Measurements from ENCODE around the gene GP1BA.
A peak's percentile ranks its signal among the peaks of the same experiment; 100 is the strongest.

GP1BA gene

DNA sequence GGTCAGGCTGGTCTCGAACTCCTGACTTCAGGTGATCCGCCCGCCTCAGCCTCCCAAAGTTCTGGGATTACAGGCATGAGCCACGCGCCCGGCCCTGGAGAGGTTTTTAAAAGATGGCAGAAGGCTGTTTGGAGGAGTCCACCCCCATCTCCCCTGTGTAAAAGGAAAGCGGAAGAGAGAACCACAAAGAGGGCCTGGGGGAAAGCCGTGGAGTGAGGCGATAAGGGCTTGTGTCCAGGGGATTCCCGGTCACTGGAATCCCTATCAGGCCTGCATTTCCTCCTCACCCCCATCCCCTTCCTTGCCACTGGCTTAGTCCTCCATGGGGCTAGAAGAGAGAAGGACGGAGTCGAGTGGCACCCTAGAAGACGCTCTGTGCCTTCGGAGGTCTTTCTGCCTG lies at the start of gene GP1BA:
TSS of gene GP1BA (plus strand) at position 315 of the 400 bp plus-strand sequence. CDS start 328 bp downstream, outside the sequence.
- no peak for DNase-seq

DNA sequence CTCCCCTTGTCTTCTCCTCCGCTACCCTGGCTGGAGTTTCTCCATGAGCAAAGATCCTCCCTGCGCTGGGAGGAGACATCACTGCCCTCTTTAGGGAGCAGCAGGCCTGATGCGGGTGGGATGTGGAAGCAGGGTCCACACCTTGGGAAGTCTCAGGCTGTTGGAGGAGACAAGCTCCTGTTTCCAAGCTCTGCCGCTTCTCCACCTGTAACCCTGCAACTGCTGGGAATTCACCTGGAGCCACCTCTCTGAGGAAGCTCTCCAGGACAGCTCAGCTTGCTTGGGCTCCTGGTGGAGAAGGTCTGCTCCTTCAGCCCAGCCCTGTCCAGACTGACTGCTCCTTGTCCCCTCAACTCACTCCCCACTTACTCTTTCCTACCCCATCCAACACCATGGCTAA lies 47.6 kb upstream of the GP1BA start:
- no peak for DNase-seq

DNA sequence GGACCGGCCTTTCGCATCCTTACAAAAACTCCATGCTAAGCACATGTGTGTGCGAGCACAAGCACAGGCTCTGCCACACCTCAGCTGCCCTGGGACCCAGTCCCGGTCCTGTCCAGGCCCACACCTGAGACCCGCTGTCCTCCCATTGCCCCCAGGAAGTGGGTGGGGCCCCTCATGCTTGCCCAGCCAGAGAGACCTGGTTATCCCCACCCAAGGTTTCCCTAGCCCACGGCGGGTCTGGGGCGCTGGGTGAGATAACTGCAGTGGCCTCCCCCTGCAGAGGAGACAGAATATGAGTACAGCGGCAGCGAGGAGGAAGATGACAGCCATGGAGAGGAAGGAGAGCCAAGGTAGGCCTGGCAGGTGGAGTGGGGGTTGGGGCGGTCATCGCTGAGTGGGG lies 45.2 kb upstream of the GP1BA start:
- no peak for DNase-seq

DNA sequence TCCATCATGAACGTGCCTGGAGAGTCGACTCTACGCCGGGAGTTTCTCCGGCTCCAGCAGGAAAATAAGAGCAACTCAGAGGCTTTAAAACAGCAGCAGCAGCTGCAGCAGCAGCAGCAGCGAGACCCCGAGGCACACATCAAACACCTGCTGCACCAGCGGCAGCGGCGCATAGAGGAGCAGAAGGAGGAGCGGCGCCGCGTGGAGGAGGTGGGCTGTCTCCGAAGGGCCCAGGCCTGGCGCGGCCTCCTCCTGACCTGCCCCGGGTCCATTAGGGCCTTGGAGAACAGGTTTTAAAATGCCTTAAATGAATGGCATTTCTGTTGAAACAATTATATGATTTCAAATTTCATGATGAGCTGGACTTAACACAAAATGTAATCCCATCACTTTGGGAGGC lies 44.5 kb upstream of the GP1BA start:
- DNase-seq, result no peak

DNA sequence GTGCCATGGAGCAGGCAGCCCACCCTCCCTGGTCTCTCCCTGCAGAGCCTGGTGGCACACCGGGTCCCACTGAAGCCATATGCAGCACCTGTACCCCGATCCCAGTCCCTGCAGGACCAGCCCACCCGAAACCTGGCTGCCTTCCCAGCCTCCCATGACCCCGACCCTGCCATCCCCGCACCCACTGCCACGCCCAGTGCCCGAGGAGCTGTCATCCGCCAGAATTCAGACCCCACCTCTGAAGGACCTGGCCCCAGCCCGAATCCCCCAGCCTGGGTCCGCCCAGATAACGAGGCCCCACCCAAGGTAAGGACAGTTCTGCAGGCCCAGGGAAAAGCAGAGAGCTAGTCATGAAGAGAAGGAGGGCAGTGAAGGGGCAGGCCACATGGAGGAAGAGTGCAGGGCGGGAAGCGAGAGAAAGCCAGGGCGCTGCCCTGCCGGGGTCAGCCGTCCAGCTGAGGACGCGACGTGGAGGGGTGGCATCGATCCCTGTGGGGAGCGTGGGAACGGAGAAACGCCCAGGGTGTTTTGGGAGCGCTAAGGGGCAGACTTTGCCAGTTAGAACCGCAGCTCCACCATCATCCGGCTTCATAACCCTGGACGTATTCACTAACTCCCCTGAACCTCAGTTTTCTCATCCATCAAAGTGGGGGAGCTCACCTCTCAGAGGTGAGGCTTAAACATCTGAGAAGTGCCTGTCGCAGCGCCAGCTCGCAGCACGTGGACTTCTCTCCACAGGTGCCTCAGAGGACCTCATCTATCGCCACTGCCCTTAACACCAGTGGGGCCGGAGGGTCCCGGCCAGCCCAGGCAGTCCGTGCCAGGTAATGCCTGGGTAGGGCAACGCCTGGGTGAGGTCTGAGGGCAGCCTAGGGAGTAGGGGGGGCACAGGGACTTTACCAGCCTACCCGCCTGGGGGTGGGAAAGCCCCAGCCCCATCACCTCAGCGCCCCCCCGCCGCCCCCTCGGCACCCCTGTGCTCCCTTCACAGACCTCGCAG lies 40.4 kb upstream of the GP1BA start:
- DNase-seq, result no peak

DNA sequence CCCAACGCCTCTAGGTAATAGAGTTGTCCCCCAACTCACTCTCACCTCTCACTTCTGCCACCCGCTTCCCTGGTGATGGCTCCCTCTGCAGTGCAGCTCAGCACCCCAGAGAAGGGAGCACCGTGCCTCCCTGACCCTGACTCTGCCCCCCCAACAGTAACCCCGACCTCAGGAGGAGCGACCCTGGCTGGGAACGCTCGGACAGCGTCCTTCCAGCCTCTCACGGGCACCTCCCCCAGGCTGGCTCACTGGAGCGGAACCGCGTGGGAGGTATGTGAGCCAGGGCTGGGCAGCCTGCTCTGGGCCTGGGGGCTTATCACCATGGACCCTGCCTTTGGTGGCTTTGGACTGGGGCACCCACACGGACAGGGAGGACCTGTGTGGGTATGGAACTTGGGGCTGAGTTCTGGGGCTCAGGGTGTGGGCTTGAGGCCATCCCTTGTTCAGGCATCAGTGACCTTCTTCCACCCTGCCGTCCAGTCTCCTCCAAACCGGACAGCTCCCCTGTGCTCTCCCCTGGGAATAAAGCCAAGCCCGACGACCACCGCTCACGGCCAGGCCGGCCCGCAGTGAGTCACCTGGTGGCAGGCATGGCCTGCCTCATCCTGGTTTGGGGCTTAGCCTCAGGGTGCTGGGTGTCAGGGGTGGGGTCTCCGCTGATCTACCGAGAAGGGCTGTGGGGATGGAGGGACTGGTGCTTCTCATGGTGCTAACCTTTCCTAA lies 39.4 kb upstream of the GP1BA start:
- no peak for DNase-seq

DNA sequence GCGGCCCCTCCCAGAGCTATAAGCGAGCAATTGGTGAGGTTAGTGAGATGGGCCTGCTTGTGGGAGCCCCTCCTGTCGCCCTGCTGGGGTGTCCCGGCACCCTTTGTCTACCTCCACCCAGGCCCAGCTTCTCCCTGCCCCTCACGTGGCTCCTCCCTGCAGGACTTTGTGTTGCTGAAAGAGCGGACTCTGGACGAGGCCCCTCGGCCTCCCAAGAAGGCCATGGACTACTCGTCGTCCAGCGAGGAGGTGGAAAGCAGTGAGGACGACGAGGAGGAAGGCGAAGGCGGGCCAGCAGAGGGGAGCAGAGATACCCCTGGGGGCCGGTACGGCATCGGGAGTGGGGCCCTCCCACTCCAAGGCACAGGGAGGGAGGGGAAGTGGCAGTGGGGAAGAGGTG lies 38.8 kb upstream of the GP1BA start:
- no peak for DNase-seq

DNA sequence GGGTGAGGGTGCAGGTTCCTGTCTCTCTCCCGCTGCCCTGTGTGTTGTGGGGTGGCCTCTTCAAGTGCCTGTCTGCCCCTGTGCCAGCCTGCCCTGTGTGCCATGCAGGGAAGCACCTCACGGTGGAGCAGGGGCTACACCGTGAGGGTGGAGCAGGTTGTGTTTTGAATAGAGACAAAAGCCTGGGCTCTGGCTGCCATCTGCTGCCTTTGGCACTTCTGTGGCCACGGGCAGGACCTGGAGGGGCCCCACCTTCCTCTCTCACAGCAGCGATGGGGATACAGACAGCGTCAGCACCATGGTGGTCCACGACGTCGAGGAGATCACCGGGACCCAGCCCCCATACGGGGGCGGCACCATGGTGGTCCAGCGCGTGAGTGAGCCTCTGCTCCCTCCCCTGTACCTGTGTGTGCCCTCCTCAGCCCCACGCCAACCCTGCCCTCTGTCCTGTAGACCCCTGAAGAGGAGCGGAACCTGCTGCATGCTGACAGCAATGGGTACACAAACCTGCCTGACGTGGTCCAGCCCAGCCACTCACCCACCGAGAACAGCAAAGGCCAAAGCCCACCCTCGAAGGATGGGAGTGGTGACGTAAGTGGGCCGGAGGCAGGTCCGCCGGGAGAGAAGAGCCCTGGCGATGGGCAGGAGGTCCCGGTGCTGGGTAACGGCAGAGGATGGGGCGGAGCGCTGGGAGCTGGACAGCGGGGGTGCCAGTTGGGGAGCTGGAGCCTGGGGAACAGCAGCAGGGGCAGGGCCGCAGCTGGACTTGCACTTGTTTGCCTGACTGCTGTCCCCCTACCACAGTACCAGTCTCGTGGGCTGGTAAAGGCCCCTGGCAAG lies 38.1 kb upstream of the GP1BA start:
- no peak for DNase-seq

DNA sequence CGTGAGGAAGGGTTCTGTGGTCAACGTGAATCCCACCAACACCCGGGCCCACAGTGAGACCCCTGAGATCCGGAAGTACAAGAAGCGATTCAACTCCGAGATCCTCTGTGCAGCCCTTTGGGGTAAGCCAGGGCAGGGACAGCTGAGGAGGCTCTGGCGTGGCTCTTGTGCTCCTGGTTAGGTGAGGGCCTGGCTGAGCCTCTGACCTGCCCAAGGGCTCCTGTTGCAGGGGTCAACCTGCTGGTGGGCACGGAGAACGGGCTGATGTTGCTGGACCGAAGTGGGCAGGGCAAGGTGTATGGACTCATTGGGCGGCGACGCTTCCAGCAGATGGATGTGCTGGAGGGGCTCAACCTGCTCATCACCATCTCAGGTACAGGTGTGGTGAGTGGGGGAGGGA lies 37.0 kb upstream of the GP1BA start:
- no peak for DNase-seq

DNA sequence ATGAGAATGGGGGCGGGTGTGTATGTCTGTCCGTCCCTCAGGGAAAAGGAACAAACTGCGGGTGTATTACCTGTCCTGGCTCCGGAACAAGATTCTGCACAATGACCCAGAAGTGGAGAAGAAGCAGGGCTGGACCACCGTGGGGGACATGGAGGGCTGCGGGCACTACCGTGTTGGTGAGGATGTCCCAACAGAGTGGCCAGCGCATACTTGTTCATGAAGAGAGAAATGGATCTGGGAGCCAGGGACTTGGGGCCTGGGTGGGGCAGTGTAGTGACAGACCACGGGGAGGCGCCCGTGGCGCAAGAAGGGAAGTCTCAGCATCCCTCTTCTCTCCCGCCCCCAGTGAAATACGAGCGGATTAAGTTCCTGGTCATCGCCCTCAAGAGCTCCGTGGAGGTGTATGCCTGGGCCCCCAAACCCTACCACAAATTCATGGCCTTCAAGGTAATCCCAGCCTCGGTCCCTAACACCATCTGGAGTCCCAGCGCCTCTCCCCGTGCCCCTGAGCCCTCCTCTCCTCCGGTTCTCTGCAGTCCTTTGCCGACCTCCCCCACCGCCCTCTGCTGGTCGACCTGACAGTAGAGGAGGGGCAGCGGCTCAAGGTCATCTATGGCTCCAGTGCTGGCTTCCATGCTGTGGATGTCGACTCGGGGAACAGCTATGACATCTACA lies 36.3 kb upstream of the GP1BA start:
- peak in 1 of 2 experiments; percentile 47 for DNase-seq

DNA sequence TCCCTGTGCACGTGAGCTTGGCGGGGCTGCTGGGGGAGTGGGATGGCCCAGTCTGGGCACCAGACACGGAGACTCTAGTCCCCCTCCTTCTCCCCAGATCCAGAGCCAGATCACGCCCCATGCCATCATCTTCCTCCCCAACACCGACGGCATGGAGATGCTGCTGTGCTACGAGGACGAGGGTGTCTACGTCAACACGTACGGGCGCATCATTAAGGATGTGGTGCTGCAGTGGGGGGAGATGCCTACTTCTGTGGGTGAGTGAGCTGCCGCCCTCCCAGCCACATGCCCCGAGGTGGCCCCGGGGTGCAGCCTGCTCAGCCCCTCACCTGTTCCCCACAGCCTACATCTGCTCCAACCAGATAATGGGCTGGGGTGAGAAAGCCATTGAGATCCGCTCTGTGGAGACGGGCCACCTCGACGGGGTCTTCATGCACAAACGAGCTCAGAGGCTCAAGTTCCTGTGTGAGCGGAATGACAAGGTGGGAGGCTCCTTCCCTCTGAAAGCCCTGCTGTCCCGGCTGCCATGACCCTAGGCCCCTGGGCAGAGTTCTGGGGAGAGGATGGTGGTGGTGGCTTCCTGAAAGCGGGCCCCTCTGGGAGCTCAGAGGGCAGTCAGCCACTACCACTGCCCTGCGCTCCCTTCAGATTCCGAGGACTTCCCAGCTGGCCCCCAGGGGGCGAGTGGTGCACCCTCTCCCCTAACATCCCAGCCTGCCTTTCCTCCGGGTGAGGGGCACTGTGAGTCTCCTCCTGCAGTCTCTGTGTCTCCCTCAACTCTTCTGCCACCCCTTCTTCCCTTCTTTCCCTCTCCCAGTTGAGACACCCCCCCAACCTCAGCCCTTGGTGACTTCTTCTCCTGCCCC lies 35.5 kb upstream of the GP1BA start:
- DNase-seq, result no peak

DNA sequence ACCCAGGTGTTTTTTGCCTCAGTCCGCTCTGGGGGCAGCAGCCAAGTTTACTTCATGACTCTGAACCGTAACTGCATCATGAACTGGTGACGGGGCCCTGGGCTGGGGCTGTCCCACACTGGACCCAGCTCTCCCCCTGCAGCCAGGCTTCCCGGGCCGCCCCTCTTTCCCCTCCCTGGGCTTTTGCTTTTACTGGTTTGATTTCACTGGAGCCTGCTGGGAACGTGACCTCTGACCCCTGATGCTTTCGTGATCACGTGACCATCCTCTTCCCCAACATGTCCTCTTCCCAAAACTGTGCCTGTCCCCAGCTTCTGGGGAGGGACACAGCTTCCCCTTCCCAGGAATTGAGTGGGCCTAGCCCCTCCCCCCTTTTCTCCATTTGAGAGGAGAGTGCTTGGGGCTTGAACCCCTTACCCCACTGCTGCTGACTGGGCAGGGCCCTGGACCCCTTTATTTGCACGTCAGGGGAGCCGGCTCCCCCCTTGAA lies 34.8 kb upstream of the GP1BA start:
- no peak for DNase-seq

DNA sequence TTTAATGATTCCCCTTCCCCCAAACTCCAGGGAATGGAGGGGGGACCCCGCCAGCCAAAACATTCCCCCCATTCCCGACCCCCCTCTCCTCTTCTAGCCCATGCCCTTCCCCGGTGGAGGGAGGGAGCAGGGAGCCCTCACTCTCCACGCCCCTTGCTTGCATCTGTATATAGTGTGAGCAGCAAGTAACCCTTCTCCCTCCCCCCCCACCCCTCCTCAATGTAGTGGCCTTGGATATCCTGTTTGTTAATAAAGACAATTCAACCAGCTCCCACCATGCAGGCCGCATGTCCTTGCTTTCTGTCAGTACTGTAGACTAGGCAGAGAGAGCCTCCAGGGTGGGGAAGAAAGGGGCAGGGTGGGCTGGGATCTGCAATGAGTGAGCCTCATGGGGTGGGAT lies 34.3 kb upstream of the GP1BA start:
- DNase-seq, result no peak

DNA sequence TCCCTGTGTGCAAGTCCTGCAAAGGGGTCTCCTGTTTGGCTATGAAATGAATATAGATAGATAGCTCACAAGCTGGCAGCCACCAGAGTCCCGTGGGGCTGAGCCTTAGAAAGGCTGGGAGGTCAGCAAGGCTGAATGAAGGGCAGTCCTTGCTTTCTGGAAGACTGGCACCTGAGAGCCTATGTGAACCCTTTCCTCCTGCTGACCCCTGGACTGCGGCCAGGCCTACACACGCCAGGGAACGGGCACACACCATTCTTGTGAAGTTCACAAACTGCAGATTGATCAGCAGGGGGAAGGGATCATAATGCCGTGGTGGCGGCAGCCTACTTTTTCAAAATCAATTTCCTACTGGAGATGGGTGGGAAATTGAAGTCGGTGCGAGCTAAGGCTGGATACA lies 33.7 kb upstream of the GP1BA start:
- no peak for DNase-seq

DNA sequence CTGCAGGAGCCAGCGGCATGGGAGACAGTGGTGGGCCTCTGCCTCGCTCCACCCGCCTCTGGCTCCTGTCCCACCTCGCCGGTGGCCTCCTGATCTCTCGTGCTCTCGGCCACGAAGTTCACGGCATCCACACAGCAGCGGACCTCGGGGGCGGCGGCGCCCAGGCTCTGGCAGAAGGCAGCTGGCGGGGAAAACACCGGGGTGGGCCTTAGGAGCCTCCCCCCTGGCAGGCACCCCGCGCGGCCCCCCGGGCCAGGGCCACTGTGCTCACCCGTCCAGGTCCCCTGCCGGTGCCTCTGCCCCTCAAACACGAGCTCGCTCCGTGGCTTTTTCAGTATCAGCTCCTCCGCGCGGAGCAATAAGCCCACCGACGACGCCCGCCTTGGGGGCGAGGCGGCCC lies 33.1 kb upstream of the GP1BA start:
- DNase-seq, result no peak

DNA sequence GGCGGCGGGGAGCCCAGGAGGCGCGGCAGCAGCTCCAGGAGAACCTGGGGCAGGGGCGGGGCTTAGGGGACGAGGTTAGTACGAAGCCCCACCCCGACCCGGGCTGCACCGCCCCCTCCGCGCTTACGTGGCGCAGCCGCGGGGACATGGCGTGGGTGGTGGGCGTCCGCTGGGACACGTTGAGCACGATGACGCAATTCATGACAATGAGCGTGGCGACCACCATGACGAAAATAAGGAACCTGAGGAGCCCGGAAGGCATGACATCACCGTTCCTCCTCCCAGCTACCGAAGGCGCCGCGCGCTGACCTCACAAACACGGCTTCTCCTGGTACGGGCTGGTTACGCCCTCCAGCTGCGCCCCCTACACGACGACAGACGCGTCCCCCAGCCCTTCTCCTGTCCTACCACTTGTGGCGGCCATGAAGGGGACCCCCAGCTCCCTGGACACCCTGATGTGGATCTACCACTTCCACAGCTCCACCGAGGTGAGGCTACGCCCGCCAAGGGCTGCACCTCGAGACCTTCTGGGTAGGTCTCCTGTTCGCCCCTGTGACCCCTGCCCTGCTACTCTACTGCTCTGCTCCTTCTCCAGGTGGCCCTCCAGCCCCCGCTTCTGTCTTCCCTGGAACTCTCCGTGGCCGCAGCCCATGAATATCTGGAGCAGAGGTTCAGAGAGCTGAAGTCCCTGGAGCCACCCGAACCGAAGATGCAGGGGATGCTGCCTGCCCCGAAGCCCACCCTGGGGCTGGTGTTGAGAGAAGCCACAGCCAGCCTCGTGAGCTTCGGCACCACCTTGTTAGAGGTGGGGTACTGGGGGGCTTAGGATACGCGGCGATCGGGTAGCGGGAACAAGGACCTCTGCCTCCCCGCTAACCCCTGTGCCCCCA lies 32.5 kb upstream of the GP1BA start, which contains the start of gene C17orf107:
TSS of gene C17orf107 (plus strand) at position 196 of the 890 bp plus-strand sequence. CDS start at position 423, 227 bp downstream.
- peak in 1 of 2 experiments; percentile 49 for DNase-seq

DNA sequence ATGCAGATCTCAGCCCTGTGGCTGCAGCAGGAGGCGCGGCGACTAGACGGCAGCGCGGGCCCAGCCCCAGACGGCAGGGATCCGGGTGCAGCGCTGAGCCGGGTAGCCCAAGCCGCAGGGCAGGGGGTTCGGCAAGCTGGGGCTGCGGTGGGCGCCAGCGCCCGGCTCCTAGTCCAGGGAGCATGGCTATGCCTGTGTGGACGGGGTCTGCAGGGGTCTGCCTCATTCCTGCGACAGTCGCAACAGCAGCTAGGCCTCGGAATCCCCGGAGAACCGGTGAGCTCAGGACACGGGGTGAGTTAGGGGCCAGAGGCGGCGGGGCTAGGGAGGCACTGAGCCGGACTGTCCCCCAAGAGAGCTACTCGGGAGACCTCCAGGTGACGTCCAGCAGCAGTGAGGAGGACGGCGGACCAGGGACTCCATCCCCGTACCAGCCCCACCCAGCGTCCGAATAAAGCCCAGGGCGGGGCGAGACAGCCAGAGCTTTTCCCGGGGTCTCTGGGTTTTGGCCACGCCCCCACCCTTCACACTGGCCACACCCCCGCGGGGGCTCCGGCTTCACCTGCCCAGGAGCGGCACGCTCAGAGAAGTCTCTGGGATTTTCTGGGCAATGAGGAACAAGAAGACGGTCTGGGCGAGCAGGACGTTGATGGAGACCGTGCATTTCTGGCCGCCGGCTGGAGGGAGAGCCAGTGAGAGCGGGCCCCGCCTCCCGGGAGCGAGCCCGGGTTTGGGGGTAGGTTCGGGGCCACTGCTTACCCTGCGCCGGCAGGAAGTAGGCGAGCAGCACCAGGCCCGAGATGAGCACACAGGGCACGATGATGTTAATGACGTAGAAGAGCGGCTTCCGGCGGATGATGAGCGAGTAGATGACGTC lies 31.6 kb upstream of the GP1BA start:
- DNase-seq, result no peak

DNA sequence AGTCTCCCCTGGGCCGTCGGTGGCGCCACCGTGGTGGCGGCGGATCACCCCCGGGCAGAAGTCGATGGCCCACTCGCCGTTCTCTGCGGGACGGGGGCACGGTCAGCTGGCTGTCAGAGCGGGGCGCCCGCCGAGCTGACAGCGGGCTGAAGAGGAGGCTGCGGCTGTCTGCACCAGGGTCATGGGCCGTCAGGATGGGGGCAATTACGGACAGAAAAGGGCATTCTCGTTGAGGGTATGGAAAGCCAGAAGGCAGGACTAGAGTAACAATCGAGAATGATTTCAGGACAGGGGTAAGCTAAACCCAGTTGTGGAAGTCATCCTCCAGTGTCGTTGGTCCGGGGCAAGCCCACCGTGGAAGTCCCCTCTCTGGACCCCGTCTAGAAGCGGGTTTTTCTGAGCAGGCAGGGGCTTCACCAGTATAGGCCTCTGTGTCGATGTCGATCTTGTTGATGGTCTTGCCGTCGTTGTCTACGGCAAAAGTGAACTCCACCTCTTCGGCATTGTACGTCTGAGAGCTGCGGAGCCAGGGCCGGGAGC lies 30.9 kb upstream of the GP1BA start:
- DNase-seq, result no peak
